Activated CD4-positive, alpha-beta T cell treated with anti-CD3 and anti-CD28 coated beads, Interleukin-2, amount 50 U/mL, for 24 hours (primary cell): ENCODE measurements around the gene PIEZO1.
"Not testable (repeated sequence)": the region's sequence is repeated elsewhere in the genome, so short reads cannot be mapped to it uniquely, and the experiment has no call there.

Experiments used
- DNase-seq, 2 donors: peaks; one replicate each; pipeline ENCODE4 v3.0.0-alpha.2; 2020; ENCODE audit warnings: low read depth in 1 of 2, low spot score in 1 of 2

Gene PIEZO1

DNA sequence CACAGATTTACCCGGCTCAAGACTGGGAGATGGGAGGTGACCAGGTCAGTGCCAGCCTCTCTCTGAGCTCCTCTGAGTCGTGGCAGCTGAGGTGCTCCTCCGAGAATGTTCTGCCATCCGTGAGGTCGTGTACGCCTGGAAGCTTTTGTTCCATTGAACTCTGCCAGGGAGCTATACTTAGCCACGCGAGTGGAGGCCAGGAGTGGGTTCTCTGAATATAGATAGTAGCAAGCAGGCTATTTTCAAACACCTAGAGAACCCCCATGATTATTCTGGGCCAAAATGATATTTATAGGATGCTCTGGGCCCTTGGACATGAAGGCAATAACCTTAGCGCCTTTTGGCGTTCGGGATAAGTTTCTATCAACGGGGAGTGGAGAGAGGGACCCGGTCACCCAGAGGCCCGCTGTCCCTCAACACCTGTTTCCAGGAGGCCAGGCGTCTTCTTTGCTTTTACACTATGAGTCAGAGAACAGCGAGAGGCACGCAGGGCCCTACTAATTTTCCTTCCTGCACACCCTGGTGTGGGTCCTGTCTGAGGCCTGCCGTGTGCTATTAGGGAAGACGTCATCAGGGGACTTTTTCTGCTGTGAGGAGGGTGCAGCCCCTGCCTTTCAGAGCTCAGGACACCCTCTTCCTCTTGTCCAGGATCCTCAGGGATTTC, 111.2 kb downstream of the PIEZO1 start:
- DNase-seq = no peak

DNA sequence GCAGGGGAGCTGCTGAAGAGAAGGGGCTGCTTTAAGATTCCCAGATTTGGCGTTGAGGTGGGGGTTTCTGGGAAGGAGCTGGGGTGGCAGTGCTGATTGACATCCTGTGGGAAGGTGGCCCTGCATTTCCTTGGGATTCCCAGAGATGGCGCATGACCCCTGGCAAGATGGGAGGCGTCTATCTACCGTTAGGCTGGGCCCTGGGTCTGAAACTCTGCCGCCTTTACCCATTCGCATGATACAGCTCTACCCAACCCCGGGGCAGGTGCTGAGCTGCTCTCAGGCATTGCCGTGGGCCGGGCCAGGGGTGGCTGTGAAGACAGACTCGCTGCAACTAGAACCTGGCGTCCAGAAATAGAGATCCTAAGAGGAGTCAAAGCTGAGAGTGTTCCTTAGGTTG, 112.2 kb downstream of the PIEZO1 start:
- no peak for DNase-seq

- DNase-seq = no peak
These were observed 113.2 kb downstream of the PIEZO1 start for GRCh38 chr16:88671806-88672205.

- no peak for DNase-seq
These were observed 115.0 kb downstream of the PIEZO1 start for GRCh38 chr16:88669980-88670379.

- not testable (repeated sequence) for DNase-seq
These were observed 115.5 kb downstream of the PIEZO1 start for GRCh38 chr16:88669493-88669892.

GRCh38 chr16:88667461-88667860, 117.6 kb downstream of the PIEZO1 start:
- no peak for DNase-seq

GRCh38 chr16:88665570-88665969, 119.5 kb downstream of the PIEZO1 start:
- no peak for DNase-seq
